GM12878 (cell line): ENCODE results near the gene GALNT12. TPM values are rescaled to one million over a fixed set of nuclear protein-coding genes. Genes with fewer than 3 reads are reported as not detected.

Source experiments
- ATAC-seq: fragments of 200-7000 bp; cut with Tn5 transposase; 3 replicates; pipeline ENCODE4 v1.9.1; 2020; ENCODE audit warnings: mild to moderate bottlenecking, moderate library complexity
- BruUV-seq: library from RNA; stranded (reverse); fragments of 400-500 nt; replicated peaks from 2 replicates; lab custom pipeline; 2021; lab: Mats Ljungman, UMichigan
- CTCF ChIA-PET: fragments of 300-600 bp; sonication (Branson Sonifier 250); formaldehyde crosslinking; extraction: SDS; loops from one replicate; lab custom pipeline; 2021; ENCODE audit warnings: inconsistent platforms; lab: Yijun Ruan, JAX
- POLR2A ChIA-PET: fragments of 350-600 bp; formaldehyde crosslinking; extraction: SDS; loops from one replicate; lab custom pipeline; 2021; ENCODE audit warnings: inconsistent platforms; lab: Charles Lee
- RAD21 ChIA-PET: fragments of 300-600 bp; sonication (Branson Sonifier 250); formaldehyde crosslinking; loops from one replicate; lab custom pipeline; 2023; ENCODE audit warnings: antibody characterized with exemption; ENCODE audit not compliant: unreplicated experiment; lab: Charles Lee
- SMC1A ChIA-PET: fragments of 300-600 bp; sonication (Branson Sonifier 250); formaldehyde crosslinking; loops from one replicate; lab custom pipeline; 2023; ENCODE audit not compliant: unreplicated experiment, uncharacterized antibody; lab: Charles Lee
- DNase-seq: peaks from one replicate; pipeline ENCODE4 v3.0.0-alpha.2; 2011; ENCODE audit warnings: low read depth, low spot score
- FAIRE-seq: peaks from 3 replicates; lab custom pipeline; 2011; peaks lifted over from hg19 to GRCh38; lab: Jason Lieb, UNC
- H2AFZ ChIP-seq: 2 replicates; pipeline ENCODE4 v1.6.0; 2011; ENCODE audit warnings: low read depth, low read length, control low read depth; ENCODE audit not compliant: control insufficient read depth
- H3K27ac ChIP-seq: 2 replicates; pipeline ENCODE4 v1.5.1; 2011; ENCODE audit warnings: control low read depth; ENCODE audit not compliant: control insufficient read depth, insufficient read depth
- H3K27me3 ChIP-seq, 2 experiments: replicated peaks in 1 of 2; 2 replicates each; pipeline versions ENCODE4 v1.6.0 to v1.6.1; 2011; ENCODE audit warnings: low read length in 1 of 2; ENCODE audit not compliant: control insufficient read depth in 2 of 2, insufficient read depth in 2 of 2
- H3K36me3 ChIP-seq, 2 experiments: 2 replicates each; pipeline ENCODE4 v1.5.1; 2011; ENCODE audit warnings: low read length in 1 of 2; ENCODE audit not compliant: control insufficient read depth in 2 of 2, insufficient read depth in 2 of 2
- H3K4me1 ChIP-seq: 2 replicates; pipeline ENCODE4 v1.6.1; 2011; ENCODE audit warnings: mild to moderate bottlenecking, low read length, moderate library complexity, mixed read lengths; ENCODE audit not compliant: control insufficient read depth, insufficient read depth
- H3K4me2 ChIP-seq: 2 replicates; pipeline ENCODE4 v1.6.0; 2011; ENCODE audit warnings: control low read depth; ENCODE audit not compliant: control insufficient read depth, insufficient read depth
- H3K4me3 ChIP-seq: fragments of 200-600 bp; sonication (generic); 2 replicates; pipeline ENCODE4 v1.5.1; 2016
- H3K79me2 ChIP-seq: 2 replicates; pipeline ENCODE4 v1.6.0; 2011; ENCODE audit warnings: low read length; ENCODE audit not compliant: control insufficient read depth, insufficient read depth
- H3K9ac ChIP-seq: 2 replicates; pipeline ENCODE4 v1.8.0; 2011; ENCODE audit warnings: low read length, control low read depth, mixed read lengths; ENCODE audit not compliant: control insufficient read depth, insufficient read depth
- H3K9me3 ChIP-seq: replicated peaks from 3 replicates; pipeline ENCODE4 v1.5.1; 2011; ENCODE audit warnings: mild to moderate bottlenecking, low read length; ENCODE audit not compliant: control insufficient read depth, insufficient read depth
- H4K20me1 ChIP-seq: 2 replicates; pipeline ENCODE4 v1.6.0; 2011; ENCODE audit not compliant: control insufficient read depth, insufficient read depth
- ATF2 ChIP-seq: IDR thresholded peaks from 2 replicates; pipeline ENCODE4 v1.6.1; 2012; ENCODE audit warnings: low read length, inconsistent platforms
- BRCA1 ChIP-seq: IDR thresholded peaks from 2 replicates; pipeline ENCODE4 v1.6.1; 2011; ENCODE audit warnings: low read depth, low read length, improper control_type of control experiment
- PKNOX1 ChIP-seq: fragments of 450-650 bp; IDR thresholded peaks from 2 replicates; pipeline ENCODE4 v1.6.1; 2016; ENCODE audit warnings: mild to moderate bottlenecking
- RELA ChIP-seq: fragments of 450-650 bp; IDR thresholded peaks from 2 replicates; pipeline ENCODE4 v1.8.0; 2014; ENCODE audit warnings: borderline replicate concordance; ENCODE audit not compliant: partially characterized antibody
- YY1 ChIP-seq: IDR thresholded peaks from 2 replicates; pipeline ENCODE4 v1.6.1; 2011; ENCODE audit warnings: low read depth, mild to moderate bottlenecking, low read length
- ZNF622 ChIP-seq: fragments of 450-650 bp; IDR thresholded peaks from 2 replicates; pipeline ENCODE4 v1.6.1; 2017; ENCODE audit warnings: mild to moderate bottlenecking, inconsistent platforms
- WGBS: methylation state at CpG from one replicate; pipeline ENCODE4 v1.1.6; 2016; ENCODE audit warnings: low lambda C conversion rate; ENCODE audit not compliant: insufficient replicate concordance, insufficient coverage; ENCODE audit errors: missing lambda C conversion rate; 5-methylcytosine and 5-hydroxymethylcytosine counted together
- in situ Hi-C: fragments of 300-500 bp; cut with MboI; formaldehyde crosslinking; loops from 9 replicates; pipeline ENCODE4 v1.14.3; 2018; ENCODE audit warnings: mixed read lengths
- intact Hi-C: fragments of 100-400 bp; cut with micrococcal nuclease; formaldehyde crosslinking; loops from one replicate; pipeline ENCODE4 v1.14.2; 2022; ENCODE audit not compliant: unreplicated experiment
- polyA plus RNA-seq, 11 experiments: library from polyadenylated mRNA; depleted of rRNA in 4 of 11; unstranded in 6 of 11; stranded (reverse) in 5 of 11; fragments of >200 nt; fragmentation: Nextera tagmentation in 4 of 11; fragmentation: Illumina TruSeq in 1 of 11; extraction: Ambion mirVana in 4 of 11; extraction: Trizol in 1 of 11; gene quantifications; 1 replicate in 1 of 11; 2 replicates in 10 of 11; pipeline versions ENCODE4 v1.2.1 to v1.2.3, GENCODE V29; 2011 to 2016; ENCODE audit warnings: inconsistent platforms in 2 of 11, missing spikeins in 2 of 11, low read depth in 1 of 11
- total RNA-seq, 4 experiments: library from RNA; depleted of rRNA in 3 of 4; stranded (reverse); fragments of >200 nt in 3 of 4; fragmentation: Illumina TruSeq in 1 of 4; extraction: Trizol in 1 of 4; gene quantifications; 2 replicates each; pipeline versions ENCODE4 v1.2.1 to v1.2.3, GENCODE V29; 2013 to 2021
- TF ChIP-seq, protein P1 (sequence below): fragments of 450-650 bp; conservative IDR thresholded peaks from 2 replicates; pipeline ENCODE4 v1.6.1; 2017; ENCODE audit warnings: mild to moderate bottlenecking, moderate library complexity
- TF ChIP-seq, protein P2 (sequence below): fragments of 450-650 bp; IDR thresholded peaks from 2 replicates; pipeline ENCODE4 v1.6.1; 2017; ENCODE audit warnings: mild to moderate bottlenecking
- TF ChIP-seq, protein P3 (sequence below): fragments of 450-650 bp; IDR thresholded peaks from 2 replicates; pipeline ENCODE4 v1.6.1; 2017; ENCODE audit warnings: mild to moderate bottlenecking, moderate library complexity
- TF ChIP-seq, protein P4 (sequence below): fragments of 450-650 bp; IDR thresholded peaks from 2 replicates; pipeline ENCODE4 v1.6.1; 2014; ENCODE audit warnings: mild to moderate bottlenecking

Gene GALNT12
- total and polyA plus RNA-seq, 10 of the 15 experiments (the other 5 are each of a cell fraction or from before 2014, with no cell fraction given): 0.13 to 5.3 (median 3.2) TPM

DNA sequence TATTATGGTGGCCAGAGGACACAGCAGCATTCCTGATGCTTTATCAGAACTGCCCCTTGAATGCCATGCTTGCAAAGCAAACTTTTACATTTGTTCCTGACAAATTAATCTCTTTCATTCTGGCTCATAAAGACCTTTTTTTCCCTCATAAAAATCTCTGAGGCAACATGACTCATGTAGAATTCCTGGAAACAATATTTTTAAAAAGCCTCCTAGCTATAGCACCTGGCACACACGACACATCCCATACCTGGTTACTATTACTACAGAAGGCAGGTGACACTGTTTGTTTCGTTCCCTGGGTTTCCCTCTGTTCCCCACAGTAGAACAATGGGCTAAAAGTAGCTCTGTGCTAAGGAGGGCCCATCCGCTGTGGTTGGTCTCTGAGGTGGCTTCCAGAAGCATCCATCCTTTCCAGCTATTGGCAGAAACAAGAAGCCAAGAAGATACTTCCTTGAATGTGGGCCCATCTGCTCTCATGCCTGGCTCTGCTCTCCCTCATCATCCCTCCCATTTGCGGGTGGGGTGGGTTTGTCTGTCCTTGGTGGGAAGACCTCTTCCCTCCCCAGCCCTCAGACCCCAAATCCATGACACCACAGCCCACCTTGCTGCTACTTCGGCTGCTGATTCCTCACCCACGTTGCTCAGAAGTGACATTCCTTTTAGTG lies 59.1 kb downstream of the GALNT12 start:
- Histone ChIP-seq H3K4me3 (no peak overlapping the region), H3K27ac (no peak overlapping the region), H3K4me1 (no peaks in the 10 kb centered on the region), H3K27me3 (peaks cover 1 to 5% of the 10 kb centered on the region in 2 experiments; a peak in 1 of 4 replicates), H3K4me2 (no peak overlapping the region), H4K20me1 (no peaks in the 10 kb centered on the region), H2AFZ (no peak overlapping the region), H3K36me3 (no peaks in the 10 kb centered on the region), H3K79me2 (no peaks in the 10 kb centered on the region), H3K9ac (no peak overlapping the region), H3K9me3 (no peaks in the 10 kb centered on the region; the same call in 2 of the 3 replicates)
- intact Hi-C loops (no loop called here), in situ Hi-C loops (no loop called here)
- ChIA-PET SMC1A (interaction anchor here (0.8 to 1.0 kb wide), 2 partner anchors 19 to 52 kb away, joined by 3 to 4 read pairs; no protein-coding TSS in a partner anchor), RAD21 (no interaction called here), CTCF (interaction anchor here (2.0 kb wide), 1 partner anchor 19 kb away, joined by 6 read pairs; no protein-coding TSS in a partner anchor), POLR2A (no interaction called here)
- ATAC-seq (no peak), FAIRE-seq (no peak), DNase-seq (no peak)
- no TSS peak for BruUV-seq
- 14% methylated on average over 6 of the region's 6 CpGs for WGBS
- TF ChIP-seq, protein P1, sequence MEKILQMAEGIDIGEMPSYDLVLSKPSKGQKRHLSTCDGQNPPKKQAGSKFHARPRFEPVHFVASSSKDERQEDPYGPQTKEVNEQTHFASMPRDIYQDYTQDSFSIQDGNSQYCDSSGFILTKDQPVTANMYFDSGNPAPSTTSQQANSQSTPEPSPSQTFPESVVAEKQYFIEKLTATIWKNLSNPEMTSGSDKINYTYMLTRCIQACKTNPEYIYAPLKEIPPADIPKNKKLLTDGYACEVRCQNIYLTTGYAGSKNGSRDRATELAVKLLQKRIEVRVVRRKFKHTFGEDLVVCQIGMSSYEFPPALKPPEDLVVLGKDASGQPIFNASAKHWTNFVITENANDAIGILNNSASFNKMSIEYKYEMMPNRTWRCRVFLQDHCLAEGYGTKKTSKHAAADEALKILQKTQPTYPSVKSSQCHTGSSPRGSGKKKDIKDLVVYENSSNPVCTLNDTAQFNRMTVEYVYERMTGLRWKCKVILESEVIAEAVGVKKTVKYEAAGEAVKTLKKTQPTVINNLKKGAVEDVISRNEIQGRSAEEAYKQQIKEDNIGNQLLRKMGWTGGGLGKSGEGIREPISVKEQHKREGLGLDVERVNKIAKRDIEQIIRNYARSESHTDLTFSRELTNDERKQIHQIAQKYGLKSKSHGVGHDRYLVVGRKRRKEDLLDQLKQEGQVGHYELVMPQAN: no peak
- TF ChIP-seq, protein P2, sequence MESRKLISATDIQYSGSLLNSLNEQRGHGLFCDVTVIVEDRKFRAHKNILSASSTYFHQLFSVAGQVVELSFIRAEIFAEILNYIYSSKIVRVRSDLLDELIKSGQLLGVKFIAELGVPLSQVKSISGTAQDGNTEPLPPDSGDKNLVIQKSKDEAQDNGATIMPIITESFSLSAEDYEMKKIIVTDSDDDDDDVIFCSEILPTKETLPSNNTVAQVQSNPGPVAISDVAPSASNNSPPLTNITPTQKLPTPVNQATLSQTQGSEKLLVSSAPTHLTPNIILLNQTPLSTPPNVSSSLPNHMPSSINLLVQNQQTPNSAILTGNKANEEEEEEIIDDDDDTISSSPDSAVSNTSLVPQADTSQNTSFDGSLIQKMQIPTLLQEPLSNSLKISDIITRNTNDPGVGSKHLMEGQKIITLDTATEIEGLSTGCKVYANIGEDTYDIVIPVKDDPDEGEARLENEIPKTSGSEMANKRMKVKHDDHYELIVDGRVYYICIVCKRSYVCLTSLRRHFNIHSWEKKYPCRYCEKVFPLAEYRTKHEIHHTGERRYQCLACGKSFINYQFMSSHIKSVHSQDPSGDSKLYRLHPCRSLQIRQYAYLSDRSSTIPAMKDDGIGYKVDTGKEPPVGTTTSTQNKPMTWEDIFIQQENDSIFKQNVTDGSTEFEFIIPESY: no peak
- no peak for TF ChIP-seq ATF2
- no peak for TF ChIP-seq BRCA1
- TF ChIP-seq RELA: no peak
- no peak for TF ChIP-seq YY1
- TF ChIP-seq ZNF622: no peak
- TF ChIP-seq, protein P3, sequence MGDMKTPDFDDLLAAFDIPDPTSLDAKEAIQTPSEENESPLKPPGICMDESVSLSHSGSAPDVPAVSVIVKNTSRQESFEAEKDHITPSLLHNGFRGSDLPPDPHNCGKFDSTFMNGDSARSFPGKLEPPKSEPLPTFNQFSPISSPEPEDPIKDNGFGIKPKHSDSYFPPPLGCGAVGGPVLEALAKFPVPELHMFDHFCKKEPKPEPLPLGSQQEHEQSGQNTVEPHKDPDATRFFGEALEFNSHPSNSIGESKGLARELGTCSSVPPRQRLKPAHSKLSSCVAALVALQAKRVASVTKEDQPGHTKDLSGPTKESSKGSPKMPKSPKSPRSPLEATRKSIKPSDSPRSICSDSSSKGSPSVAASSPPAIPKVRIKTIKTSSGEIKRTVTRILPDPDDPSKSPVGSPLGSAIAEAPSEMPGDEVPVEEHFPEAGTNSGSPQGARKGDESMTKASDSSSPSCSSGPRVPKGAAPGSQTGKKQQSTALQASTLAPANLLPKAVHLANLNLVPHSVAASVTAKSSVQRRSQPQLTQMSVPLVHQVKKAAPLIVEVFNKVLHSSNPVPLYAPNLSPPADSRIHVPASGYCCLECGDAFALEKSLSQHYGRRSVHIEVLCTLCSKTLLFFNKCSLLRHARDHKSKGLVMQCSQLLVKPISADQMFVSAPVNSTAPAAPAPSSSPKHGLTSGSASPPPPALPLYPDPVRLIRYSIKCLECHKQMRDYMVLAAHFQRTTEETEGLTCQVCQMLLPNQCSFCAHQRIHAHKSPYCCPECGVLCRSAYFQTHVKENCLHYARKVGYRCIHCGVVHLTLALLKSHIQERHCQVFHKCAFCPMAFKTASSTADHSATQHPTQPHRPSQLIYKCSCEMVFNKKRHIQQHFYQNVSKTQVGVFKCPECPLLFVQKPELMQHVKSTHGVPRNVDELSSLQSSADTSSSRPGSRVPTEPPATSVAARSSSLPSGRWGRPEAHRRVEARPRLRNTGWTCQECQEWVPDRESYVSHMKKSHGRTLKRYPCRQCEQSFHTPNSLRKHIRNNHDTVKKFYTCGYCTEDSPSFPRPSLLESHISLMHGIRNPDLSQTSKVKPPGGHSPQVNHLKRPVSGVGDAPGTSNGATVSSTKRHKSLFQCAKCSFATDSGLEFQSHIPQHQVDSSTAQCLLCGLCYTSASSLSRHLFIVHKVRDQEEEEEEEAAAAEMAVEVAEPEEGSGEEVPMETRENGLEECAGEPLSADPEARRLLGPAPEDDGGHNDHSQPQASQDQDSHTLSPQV: no peak
- TF ChIP-seq, protein P4, sequence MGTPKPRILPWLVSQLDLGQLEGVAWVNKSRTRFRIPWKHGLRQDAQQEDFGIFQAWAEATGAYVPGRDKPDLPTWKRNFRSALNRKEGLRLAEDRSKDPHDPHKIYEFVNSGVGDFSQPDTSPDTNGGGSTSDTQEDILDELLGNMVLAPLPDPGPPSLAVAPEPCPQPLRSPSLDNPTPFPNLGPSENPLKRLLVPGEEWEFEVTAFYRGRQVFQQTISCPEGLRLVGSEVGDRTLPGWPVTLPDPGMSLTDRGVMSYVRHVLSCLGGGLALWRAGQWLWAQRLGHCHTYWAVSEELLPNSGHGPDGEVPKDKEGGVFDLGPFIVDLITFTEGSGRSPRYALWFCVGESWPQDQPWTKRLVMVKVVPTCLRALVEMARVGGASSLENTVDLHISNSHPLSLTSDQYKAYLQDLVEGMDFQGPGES: no peak
- no peak for TF ChIP-seq PKNOX1
